HepG2 (cell line): ENCODE results near the gene BBOX1. TPM values are rescaled to one million over a fixed set of nuclear protein-coding genes. Genes with fewer than 3 reads are reported as not detected.

Experiments used
- ATAC-seq: fragments of 200-7000 bp; cut with Tn5 transposase; 3 replicates; pipeline ENCODE4 v1.9.1; 2020; ENCODE audit warnings: mild to moderate bottlenecking, moderate library complexity
- BruUV-seq: library from RNA; stranded (reverse); fragments of 400-500 nt; replicated peaks from 2 replicates; lab custom pipeline; 2021; lab: Mats Ljungman, UMichigan
- CTCF ChIA-PET: fragments of 300-600 bp; formaldehyde crosslinking; extraction: SDS; loops from one replicate; lab custom pipeline; 2021; ENCODE audit warnings: low total read pairs, inconsistent platforms, low intra/inter-chr PET ratio; lab: Yijun Ruan, JAX
- POLR2A ChIA-PET: fragments of 350-600 bp; sonication (Branson Sonifier 250); formaldehyde crosslinking; loops from one replicate; lab custom pipeline; 2020; ENCODE audit warnings: antibody characterized with exemption, inconsistent platforms; lab: Yijun Ruan, JAX
- DNase-seq: peaks from one replicate; pipeline ENCODE4 v3.0.0-alpha.2; 2015; ENCODE audit warnings: low spot score
- FAIRE-seq: peaks from 3 replicates; lab custom pipeline; 2011; peaks lifted over from hg19 to GRCh38; lab: Jason Lieb, UNC
- H2AFZ ChIP-seq: one replicate; pipeline ENCODE4 v1.6.1; 2011; ENCODE audit warnings: low read length, inconsistent platforms
- H3K27ac ChIP-seq: fragments of 300-600 bp; 3 replicates; pipeline ENCODE4 v1.8.0; 2011; ENCODE audit warnings: mixed run types, mild to moderate bottlenecking, mixed read lengths, low read length, inconsistent platforms; ENCODE audit not compliant: insufficient read depth; ENCODE audit errors: extremely low read length
- H3K27me3 ChIP-seq, 2 experiments: fragments of 200-600 bp in 1 of 2; 2 replicates in 1 of 2; 3 replicates in 1 of 2; pipeline versions ENCODE4 v1.6.0 to v1.8.0; 2011; ENCODE audit warnings: low read length in 2 of 2, mild to moderate bottlenecking in 2 of 2, moderate library complexity in 2 of 2, inconsistent platforms in 1 of 2; ENCODE audit not compliant: insufficient read depth in 2 of 2, control insufficient read depth in 1 of 2
- H3K36me3 ChIP-seq, 2 experiments: fragments of 200-600 bp in 1 of 2; replicated peaks in 1 of 2; 2 replicates in 1 of 2; 3 replicates in 1 of 2; pipeline versions ENCODE4 v1.5.1 to v1.8.0; 2011; ENCODE audit warnings: low read length in 2 of 2, inconsistent platforms in 1 of 2; ENCODE audit not compliant: insufficient read depth in 2 of 2, control insufficient read depth in 1 of 2
- H3K4me1 ChIP-seq: 2 replicates; pipeline ENCODE4 v1.5.1; 2012; ENCODE audit warnings: low read length, inconsistent platforms; ENCODE audit not compliant: insufficient read depth
- H3K4me2 ChIP-seq: 2 replicates; pipeline ENCODE4 v1.6.0; 2011; ENCODE audit warnings: low read depth, low read length, inconsistent platforms
- H3K4me3 ChIP-seq, 3 experiments: fragments of 200-600 bp in 1 of 3; sonication (generic), shearing (Covaris generic) in 1 of 3; replicated peaks in 1 of 3; 2 replicates each; pipeline ENCODE4 v1.5.1; 2011 to 2016; ENCODE audit warnings: low read length in 3 of 3, inconsistent platforms in 2 of 3, low read depth in 2 of 3, mild to moderate bottlenecking in 2 of 3, control low read depth in 1 of 3, mixed read lengths in 1 of 3; ENCODE audit not compliant: insufficient read depth in 1 of 3
- H3K79me2 ChIP-seq: one replicate; pipeline ENCODE4 v1.6.1; 2011; ENCODE audit warnings: low read length, inconsistent platforms; ENCODE audit not compliant: insufficient read depth
- H3K9ac ChIP-seq: 2 replicates; pipeline ENCODE4 v1.6.0; 2011; ENCODE audit warnings: mild to moderate bottlenecking, low read depth, low read length, inconsistent platforms; ENCODE audit not compliant: insufficient read depth
- H3K9me3 ChIP-seq: 2 replicates; pipeline ENCODE4 v1.5.1; 2012; ENCODE audit warnings: mild to moderate bottlenecking, low read length
- H4K20me1 ChIP-seq: 2 replicates; pipeline ENCODE4 v1.6.0; 2011; ENCODE audit warnings: inconsistent platforms, mild to moderate bottlenecking, low read length, moderate library complexity; ENCODE audit not compliant: insufficient read depth
- HMG20A ChIP-seq: IDR thresholded peaks from 2 replicates; pipeline ENCODE4 v1.6.1; 2016; ENCODE audit warnings: borderline replicate concordance
- POLR2AphosphoS5 ChIP-seq: IDR thresholded peaks from 2 replicates; pipeline ENCODE4 v1.6.1; 2012; ENCODE audit warnings: low read depth, low read length
- ZNF232 ChIP-seq: sonication (generic); formaldehyde crosslinking; IDR thresholded peaks from 2 replicates; pipeline ENCODE4 v1.4.0; 2020; ENCODE audit warnings: missing genetic modification reagents, borderline replicate concordance
- ZNF567 ChIP-seq: sonication (generic); formaldehyde crosslinking; IDR thresholded peaks from 2 replicates; pipeline ENCODE4 v1.8.1; 2023; ENCODE audit warnings: mild to moderate bottlenecking, missing genetic modification reagents, borderline replicate concordance
- in situ Hi-C: cut with HindIII; loops from 2 replicates; pipeline ENCODE4 v1.10.0; 2017; ENCODE audit warnings: low pct_unique_long_range_greater_than_20kb; ENCODE audit not compliant: extremely low pct_ligation_motif_present
- intact Hi-C: fragments of 100-400 bp; cut with micrococcal nuclease; formaldehyde crosslinking; loops from one replicate; pipeline ENCODE4 v1.10.0; 2022; ENCODE audit not compliant: unreplicated experiment
- polyA plus RNA-seq, 8 experiments: library from polyadenylated mRNA; depleted of rRNA in 3 of 8; stranded (reverse) in 7 of 8; unstranded in 1 of 8; fragments of >200 nt; fragmentation: Illumina TruSeq in 4 of 8; extraction: Trizol in 4 of 8; gene quantifications; 2 replicates each; pipeline versions ENCODE4 v1.2.1 to v1.2.3, GENCODE V29; 2011 to 2016; ENCODE audit warnings: low read depth in 4 of 8, missing spikeins in 1 of 8, mixed read lengths in 1 of 8; ENCODE audit not compliant: insufficient read depth in 1 of 8
- total RNA-seq, 5 experiments: library from RNA; depleted of rRNA; stranded (reverse); fragments of >200 nt; fragmentation: Illumina TruSeq; extraction: Trizol; gene quantifications; 2 replicates each; pipeline ENCODE4 v1.2.3, GENCODE V29; 2016; ENCODE audit warnings: low read depth in 1 of 5
- TF ChIP-seq, protein P1 (sequence below): sonication (generic); formaldehyde crosslinking; IDR thresholded peaks from 2 replicates; pipeline ENCODE4 v1.9.0; 2021; ENCODE audit warnings: missing genetic modification reagents, borderline replicate concordance

BBOX1 gene
- total and polyA plus RNA-seq, 2 of the 13 experiments (the other 11 are each of a cell fraction or from before 2014, with no cell fraction given), result not detected

DNA sequence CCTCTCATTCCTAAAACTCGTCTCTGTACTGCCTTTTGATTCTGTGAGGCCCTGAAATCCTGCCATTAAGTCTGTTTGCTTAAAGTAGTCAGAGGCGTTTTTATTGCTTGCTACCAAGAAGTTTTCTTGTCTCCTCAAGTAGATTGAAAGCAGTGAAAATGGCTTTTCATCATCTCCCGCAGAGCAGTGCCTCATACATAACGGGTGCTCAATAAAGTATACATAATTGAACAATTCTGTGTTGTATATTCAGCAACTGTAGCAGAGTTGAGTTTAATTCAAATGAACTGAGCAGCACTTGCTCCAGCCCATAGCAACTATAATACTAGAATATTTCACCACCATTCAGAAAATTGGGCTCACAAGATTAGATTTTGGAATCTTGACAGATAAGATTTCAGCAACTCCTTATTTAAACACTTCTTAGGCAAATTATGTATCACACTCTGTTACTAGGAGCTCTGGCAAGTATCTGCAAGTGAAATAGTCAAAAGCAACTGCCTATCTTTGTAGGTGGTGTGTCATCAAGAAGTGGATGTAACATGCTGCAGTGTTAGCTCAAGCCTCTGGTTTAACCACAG lies 26.7 kb upstream of the BBOX1 start (continued):
- TF ChIP-seq, protein P1, sequence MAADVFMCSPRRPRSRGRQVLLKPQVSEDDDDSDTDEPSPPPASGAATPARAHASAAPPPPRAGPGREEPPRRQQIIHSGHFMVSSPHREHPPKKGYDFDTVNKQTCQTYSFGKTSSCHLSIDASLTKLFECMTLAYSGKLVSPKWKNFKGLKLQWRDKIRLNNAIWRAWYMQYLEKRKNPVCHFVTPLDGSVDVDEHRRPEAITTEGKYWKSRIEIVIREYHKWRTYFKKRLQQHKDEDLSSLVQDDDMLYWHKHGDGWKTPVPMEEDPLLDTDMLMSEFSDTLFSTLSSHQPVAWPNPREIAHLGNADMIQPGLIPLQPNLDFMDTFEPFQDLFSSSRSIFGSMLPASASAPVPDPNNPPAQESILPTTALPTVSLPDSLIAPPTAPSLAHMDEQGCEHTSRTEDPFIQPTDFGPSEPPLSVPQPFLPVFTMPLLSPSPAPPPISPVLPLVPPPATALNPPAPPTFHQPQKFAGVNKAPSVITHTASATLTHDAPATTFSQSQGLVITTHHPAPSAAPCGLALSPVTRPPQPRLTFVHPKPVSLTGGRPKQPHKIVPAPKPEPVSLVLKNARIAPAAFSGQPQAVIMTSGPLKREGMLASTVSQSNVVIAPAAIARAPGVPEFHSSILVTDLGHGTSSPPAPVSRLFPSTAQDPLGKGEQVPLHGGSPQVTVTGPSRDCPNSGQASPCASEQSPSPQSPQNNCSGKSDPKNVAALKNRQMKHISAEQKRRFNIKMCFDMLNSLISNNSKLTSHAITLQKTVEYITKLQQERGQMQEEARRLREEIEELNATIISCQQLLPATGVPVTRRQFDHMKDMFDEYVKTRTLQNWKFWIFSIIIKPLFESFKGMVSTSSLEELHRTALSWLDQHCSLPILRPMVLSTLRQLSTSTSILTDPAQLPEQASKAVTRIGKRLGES (CRISPR knock-in tag), result no peak
- TF ChIP-seq ZNF567 (CRISPR knock-in tag), result no peak
- TF ChIP-seq, all 625 proteins: peak for 0

DNA sequence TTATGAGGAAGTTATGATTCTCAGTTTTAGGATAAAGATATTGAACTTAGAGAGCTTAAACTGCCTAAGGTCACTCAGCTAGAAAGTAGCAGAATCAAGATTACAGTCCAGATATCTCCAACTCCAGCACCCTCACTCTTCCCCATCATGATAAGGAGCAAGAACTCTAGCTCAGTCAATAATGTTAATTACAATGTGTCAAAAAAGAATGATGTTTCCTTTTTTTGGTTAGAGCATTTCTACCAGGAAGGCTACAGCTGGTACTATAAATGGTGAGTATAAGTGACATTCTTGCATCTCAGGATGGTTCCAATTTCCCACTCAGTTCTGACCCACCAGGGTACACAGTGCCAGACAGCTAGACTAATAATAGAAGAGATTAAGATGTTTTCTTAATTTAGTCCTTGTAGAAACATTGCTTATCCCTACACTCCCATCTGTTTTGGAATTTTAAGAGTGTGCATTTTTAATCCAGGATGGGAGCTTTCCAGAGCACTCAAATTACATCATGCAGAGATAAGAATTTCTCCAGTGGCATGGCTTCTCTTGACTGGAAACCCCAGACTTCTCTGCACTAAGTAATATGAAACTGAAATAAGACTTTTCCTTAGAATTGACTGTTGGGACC lies 21.6 kb upstream of the BBOX1 start:
- H3K9me3 ChIP-seq, result no peaks in the 10 kb centered on the region
- no peak for TF ChIP-seq HMG20A (CRISPR knock-in tag)
- no peak for TF ChIP-seq POLR2AphosphoS5
- no peak for TF ChIP-seq ZNF232
- CTCF ChIA-PET, result no interaction called here
- DNase-seq (no peak), ATAC-seq (no peak), FAIRE-seq (no peak)
- H2AFZ ChIP-seq, result no peak overlapping the region
- BruUV-seq, result no TSS peak
- H3K4me2 ChIP-seq, result no peak overlapping the region
- in situ Hi-C loops, result no loop called here
- no peak overlapping the region for H3K4me3 ChIP-seq
- no peak overlapping the region for H3K27ac ChIP-seq
- POLR2A ChIA-PET, result no interaction called here
- H4K20me1 ChIP-seq, result no peaks in the 10 kb centered on the region
- intact Hi-C loops, result no loop called here
- no peaks in the 10 kb centered on the region for H3K36me3 ChIP-seq
- no peaks in the 10 kb centered on the region for H3K27me3 ChIP-seq
- no peaks in the 10 kb centered on the region for H3K4me1 ChIP-seq
- no peak overlapping the region for H3K9ac ChIP-seq
- H3K79me2 ChIP-seq, result no peaks in the 10 kb centered on the region
